IPS DF 6.9 (cell line): Measurements from ENCODE around the gene SLAMF9.

ENCODE experiments used
- DNase-seq: peaks from one replicate; pipeline ENCODE4 v3.0.0-alpha.2; 2013; ENCODE audit warnings: low read depth, low spot score
- H3K27ac ChIP-seq: one replicate; pipeline ENCODE4 v1.5.1; 2013; ENCODE audit warnings: low read length, control low read depth
- H3K27me3 ChIP-seq: 2 replicates; pipeline ENCODE4 v1.6.1; 2013; ENCODE audit warnings: mild to moderate bottlenecking, low read length; ENCODE audit not compliant: control insufficient read depth, insufficient read depth
- H3K36me3 ChIP-seq: 2 replicates; pipeline ENCODE4 v1.6.1; 2013; ENCODE audit warnings: low read length; ENCODE audit not compliant: control insufficient read depth, insufficient read depth
- H3K4me1 ChIP-seq: 2 replicates; pipeline ENCODE4 v1.6.1; 2013; ENCODE audit warnings: low read length; ENCODE audit not compliant: control insufficient read depth, insufficient read depth
- H3K4me3 ChIP-seq: 2 replicates; pipeline ENCODE4 v1.5.1; 2013; ENCODE audit warnings: mild to moderate bottlenecking, low read length
- H3K9me3 ChIP-seq: 2 replicates; pipeline ENCODE4 v1.6.1; 2013; ENCODE audit warnings: low read length, inconsistent platforms; ENCODE audit not compliant: control insufficient read depth, insufficient read depth
- WGBS: extraction: QIAGEN DNeasy Blood & Tissue Kit; methylation state at CpG from one replicate; pipeline ENCODE4 v1.1.7; 2013; ENCODE audit warnings: mixed read lengths, missing lambda C conversion rate; ENCODE audit not compliant: insufficient read length, insufficient coverage; 5-methylcytosine and 5-hydroxymethylcytosine counted together

SLAMF9 gene

DNA sequence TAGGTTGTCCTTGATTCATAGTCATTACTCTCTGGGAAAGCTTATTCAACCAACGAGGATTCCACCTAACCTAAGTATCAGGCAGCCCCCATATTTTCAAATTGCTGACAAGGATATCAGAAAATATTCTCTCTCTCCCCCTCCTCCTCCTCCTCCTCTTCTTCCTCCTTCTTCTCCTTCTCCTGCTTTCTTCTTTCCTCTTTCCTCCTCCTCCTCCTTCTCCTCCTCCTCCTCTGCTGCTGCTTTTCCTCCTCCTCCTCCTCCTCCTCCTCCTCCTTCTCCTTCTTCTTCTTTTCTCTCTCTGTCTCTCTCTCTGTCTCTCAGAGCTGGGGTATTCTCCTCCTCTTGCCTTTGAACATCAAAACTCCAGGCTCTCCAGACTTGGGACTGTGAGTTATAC lies 6.1 kb downstream of the SLAMF9 start:
- H3K27ac ChIP-seq, result no peak overlapping the region
- no CpG with 5 or more reads among the region's 1 CpG for WGBS
- DNase-seq, result no peak
- H3K27me3 ChIP-seq, result no peaks in the 10 kb centered on the region
- H3K4me1 ChIP-seq, result peaks cover 5% of the 10 kb centered on the region
- H3K9me3 ChIP-seq, result no peaks in the 10 kb centered on the region
- no peaks in the 10 kb centered on the region for H3K36me3 ChIP-seq
- no peak overlapping the region for H3K4me3 ChIP-seq

DNA sequence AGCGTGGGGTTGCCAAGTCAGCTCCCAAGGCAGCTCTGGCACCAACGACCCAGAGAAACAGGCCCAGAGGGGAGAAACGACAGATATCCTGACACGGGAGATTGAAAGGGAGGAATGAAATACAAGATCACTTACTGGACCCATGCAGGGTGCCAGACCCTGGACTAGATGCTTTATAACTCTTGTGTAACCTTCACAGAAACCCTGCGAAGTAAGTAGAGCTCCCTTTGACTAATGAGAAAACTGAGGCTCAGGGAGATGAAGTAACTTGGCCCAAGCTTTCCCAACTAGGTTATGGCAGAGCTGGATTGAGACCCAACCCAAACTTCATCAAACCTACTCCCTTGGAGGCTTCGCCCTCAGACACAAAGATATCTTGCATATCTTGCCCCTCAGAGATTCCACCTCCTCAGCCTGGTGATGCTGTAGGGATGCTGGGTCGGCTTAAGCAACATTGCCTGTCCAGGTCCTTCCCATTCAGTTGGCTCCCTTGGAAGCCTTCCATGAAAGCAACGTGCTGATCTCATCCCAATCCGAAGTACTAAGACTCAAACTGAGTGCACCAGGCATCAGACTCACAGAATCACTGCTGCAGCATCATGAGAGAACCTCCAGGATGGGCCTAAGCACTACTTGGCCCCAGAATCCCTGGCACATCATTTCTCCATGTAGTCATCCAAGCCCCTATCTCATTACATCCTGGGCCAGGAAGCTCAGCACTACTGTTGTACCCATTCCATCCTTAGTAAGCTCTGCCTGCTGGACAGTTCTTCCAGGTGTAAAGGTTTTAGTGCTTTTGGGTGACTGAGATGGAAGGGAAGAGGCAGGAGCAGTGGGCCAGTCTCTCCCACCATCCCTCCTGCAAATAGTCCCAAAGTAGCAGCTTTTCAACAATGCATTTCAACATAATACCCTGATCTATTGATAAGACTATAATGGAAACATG lies 7.5 kb downstream of the SLAMF9 start:
- no peak for DNase-seq
- no peaks in the 10 kb centered on the region for H3K9me3 ChIP-seq
- H3K27me3 ChIP-seq, result no peaks in the 10 kb centered on the region
- peak overlapping the region; percentile 66; the same call in 1 of the 2 replicates for H3K4me3 ChIP-seq
- peaks cover 5% of the 10 kb centered on the region for H3K4me1 ChIP-seq
- WGBS, result no CpG with 5 or more reads among the region's 9 CpGs
- no peak overlapping the region for H3K27ac ChIP-seq
- no peaks in the 10 kb centered on the region for H3K36me3 ChIP-seq

DNA sequence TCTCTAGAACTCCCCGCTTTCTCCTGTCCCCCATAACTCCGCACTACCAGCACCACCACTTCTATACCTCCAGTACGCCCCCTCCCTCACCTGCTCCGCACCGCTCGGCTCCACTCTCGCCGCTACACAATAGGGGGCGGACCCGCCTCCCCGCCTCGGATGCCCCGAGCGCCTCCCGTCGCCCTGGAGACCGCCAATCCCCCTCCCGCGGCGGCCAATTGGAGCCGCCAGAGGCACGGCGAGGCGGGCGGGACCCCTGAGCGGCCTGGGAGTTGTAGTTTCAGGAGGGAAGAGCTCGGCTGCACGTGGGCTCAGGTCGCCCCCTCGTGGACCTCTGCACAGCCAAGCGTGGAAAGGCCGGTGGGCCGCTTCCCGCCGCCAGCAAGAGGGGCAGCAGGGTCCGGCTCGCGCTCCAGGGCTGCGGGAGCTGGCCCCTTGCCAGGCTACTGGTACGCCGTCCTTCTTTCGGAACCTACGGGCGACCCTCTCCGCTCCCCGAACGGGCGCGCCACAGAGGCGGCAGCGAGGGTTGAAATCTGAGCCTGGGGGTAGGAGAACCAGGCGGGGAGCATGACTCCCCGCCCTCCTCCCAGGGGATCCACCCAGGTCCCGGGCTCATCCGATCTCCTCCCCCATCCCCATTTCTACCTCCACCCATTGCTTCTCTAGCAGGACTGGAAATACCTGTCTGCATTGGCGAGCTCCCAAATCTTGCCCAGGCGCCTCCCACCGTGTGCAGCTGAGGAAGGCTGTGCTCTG lies 8.4 kb downstream of the SLAMF9 start, which contains the start of gene IGSF9:
TSS of gene IGSF9 (minus strand) at position 131 of the 759 bp plus-strand sequence. CDS start 2,159 bp downstream, outside the sequence.
- peak; percentile 86 for DNase-seq
- Histone ChIP-seq H3K4me1 (peaks cover 5% of the 10 kb centered on the region), H3K4me3 (peak within 1 kb of the TSS; percentile 72; the same call in 1 of the 2 replicates), H3K36me3 (no peaks in the 10 kb centered on the region), H3K27me3 (no peaks in the 10 kb centered on the region), H3K27ac (no peak within 1 kb of the TSS), H3K9me3 (no peaks in the 10 kb centered on the region)
- WGBS, result no CpG with 5 or more reads among the region's 58 CpGs

DNA sequence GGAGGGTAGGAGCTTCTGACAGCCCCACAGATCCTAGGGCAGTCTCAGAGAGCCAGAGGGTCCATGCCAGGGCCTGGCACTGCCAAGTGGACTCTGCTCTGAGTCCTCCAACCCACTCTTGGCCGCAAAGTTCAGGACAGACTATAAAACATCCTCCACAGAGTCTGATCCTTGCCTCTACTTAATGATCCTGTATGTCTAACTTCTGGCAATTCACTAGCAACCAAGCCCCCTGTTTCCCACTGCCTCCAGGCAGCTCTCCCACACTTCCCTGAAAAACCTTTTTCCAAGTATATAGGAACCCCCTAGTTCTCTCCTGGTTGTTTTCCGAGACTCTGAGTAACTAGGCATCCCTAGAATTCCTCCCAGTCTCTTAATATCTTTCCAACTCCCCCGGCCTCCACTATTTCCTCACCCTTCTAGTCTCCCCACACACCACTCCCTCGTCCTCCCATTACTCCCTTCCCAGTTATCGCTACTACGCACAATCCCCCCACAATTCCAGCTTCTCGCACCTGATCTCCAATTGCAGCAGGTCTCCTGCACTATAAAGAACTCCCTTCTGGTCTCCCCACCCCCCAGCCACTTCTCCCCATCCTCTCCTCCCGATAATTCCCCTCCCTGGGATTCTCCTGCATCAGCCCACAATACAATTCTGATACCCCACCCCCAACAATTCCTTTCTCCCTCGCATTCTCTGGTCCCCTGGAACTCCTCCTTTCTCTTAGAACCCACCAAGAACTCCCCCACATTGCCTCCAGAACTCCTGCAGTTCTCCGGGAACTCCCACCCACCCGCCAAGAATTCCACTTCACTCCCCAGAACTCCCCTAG lies 9.2 kb downstream of the SLAMF9 start:
- 0 out of 2 replicates have a peak, but pooled peaks cover 2% of the 10 kb centered on the region for H3K36me3 ChIP-seq
- no peak for DNase-seq
- no CpG with 5 or more reads among the region's 11 CpGs for WGBS
- peaks cover 5% of the 10 kb centered on the region for H3K4me1 ChIP-seq
- H3K27ac ChIP-seq, result no peak overlapping the region
- H3K27me3 ChIP-seq, result no peaks in the 10 kb centered on the region
- no peaks in the 10 kb centered on the region for H3K9me3 ChIP-seq
- H3K4me3 ChIP-seq, result peak overlapping the region; percentile 72; the same call in 1 of the 2 replicates

DNA sequence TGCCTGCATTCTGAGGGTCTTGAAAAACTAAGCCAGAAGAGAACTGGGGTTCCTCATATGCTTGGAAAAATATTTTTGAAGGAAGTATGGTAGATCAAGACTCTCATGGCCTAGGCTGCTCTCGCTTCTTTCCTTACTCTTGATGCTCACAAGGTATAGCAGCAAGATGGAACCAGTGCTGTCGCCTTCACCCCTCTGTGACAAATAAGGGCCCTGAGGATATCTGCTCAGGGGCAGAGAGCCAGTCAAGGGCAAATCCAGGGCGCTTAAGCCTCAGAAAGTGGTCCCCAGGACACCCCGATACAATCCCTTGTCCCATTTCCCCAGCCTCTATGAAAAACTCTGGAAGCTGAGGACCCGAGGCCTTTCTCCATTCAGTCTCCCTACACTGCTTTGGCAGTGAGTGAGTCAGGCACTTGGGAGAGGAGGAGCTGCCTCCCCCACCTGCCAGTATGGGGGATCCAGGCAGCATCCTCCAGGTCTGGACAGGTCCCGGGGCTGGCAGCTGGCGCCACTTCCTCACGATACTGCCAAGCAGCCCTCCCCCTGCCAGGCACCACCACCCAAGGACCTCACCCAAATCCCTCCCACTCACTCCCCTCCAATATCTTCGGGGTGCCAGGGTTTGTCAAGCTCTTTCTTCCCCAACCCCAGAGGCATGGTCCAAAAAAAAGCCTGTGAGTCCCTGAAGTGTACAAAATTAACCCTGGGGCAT lies 10.0 kb downstream of the SLAMF9 start:
- Histone ChIP-seq H3K27me3 (no peaks in the 10 kb centered on the region), H3K36me3 (0 out of 2 replicates have a peak, but pooled peaks cover 2% of the 10 kb centered on the region), H3K4me3 (no peak overlapping the region), H3K9me3 (no peaks in the 10 kb centered on the region), H3K27ac (no peak overlapping the region), H3K4me1 (peaks cover 5% of the 10 kb centered on the region)
- no CpG with 5 or more reads among the region's 9 CpGs for WGBS
- DNase-seq, result no peak

DNA sequence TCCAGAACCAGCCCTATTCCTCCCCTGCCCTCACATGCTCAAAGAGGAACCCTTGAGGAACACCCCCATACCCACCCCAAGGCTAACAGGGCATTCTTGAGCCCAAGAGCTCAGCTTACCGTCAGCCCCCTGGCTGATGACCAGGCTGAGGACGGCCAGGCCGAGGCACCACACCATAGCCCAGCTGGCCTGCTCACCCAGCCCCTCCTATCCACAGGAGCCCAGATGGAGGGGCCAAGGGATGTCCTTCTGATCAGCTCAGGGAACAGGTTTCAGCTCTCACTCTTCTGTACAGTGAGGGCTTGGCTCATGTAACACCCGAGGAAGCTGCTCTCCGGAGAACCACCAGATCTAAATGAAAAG lies 10.8 kb downstream of the SLAMF9 start:
- Histone ChIP-seq H3K27me3 (no peaks in the 10 kb centered on the region), H3K4me3 (no peak overlapping the region), H3K9me3 (no peaks in the 10 kb centered on the region), H3K36me3 (0 out of 2 replicates have a peak, but pooled peaks cover 2% of the 10 kb centered on the region), H3K27ac (no peak overlapping the region), H3K4me1 (peaks cover 5% of the 10 kb centered on the region)
- no peak for DNase-seq
- no CpG with 5 or more reads among the region's 5 CpGs for whole genome bisulfite sequencing

DNA sequence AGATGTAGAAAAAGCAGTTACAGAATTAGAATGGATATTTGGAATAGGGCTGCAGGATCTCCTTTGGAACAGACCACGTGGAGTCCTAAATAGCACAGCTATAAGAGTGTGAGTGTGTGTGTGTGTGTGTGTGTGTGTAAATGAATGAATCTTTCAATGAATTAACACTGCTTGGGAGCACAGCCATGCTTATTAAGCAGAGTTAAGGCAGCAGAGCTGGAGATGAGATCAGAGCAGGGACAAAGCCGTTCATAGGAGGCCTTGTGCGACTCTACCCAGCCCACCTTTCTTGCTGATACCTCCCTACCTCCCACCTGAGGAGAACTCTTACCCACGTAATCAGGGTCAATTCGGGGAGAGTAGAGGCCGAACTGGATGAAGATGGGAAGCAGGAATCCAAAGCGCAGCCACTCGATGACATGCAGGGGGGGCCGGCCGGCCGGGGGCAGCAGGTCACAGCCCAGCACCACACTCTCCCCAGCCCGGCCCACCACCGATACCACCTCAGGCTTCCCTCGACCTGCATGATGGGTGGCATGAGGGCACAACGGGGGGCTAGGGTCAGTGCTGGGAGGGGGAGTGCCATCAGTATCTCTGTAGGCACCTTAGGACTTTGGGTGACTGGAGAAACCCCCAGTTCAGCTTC lies 11.3 kb downstream of the SLAMF9 start:
- DNase-seq, result no peak
- 0 out of 2 replicates have a peak, but pooled peaks cover 2% of the 10 kb centered on the region for H3K36me3 ChIP-seq
- peaks cover 7% of the 10 kb centered on the region for H3K4me1 ChIP-seq
- H3K27me3 ChIP-seq, result no peaks in the 10 kb centered on the region
- no CpG with 5 or more reads among the region's 15 CpGs for WGBS
- no peak overlapping the region for H3K4me3 ChIP-seq
- no peaks in the 10 kb centered on the region for H3K9me3 ChIP-seq
- no peak overlapping the region for H3K27ac ChIP-seq

DNA sequence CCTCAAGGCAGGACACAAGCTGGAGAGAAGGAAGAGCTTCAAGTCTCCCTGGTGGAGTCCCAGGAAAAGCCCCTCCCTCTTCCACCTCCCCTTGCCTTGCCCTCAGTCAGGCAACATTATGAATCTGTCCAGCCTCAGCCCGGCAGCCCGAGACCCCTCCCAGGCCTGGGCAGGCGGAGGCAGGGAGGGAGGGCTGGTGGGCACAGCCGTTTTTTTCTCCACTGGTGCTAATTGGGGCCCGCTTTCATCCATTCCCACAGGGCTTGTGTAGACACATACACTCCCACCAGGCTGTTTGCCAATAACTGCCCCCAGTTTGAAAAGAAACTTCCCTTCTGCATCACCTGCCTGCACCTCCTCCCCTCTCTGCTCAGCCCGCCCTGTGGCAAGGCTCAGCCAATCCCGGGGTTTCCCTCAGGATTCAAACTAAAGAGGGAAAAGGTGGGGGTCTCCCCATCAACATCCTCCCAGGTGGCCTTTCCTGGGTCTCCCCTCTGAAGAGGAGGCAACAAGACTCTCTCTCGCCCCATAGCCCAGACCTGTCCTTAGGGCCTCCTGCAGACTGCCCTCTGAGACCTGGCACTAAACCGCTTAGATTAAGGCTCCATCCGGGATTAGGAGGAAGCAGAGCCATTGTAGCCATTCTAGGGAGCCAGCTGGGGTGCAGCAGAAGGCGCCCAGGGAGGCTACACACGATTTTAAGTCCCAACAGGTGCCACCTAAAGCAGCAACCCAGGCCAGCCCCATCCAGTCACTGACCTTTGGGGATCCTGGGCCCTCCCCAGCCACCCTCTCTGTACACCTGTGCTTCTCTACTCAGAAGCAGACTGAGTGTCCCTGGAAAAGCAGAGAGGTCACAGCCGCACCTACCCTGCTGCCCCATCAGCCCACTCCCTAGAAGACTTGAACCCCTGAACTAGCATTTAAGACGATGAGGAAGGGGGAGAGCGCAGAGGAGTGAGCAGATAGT lies 12.2 kb downstream of the SLAMF9 start:
- H3K27me3 ChIP-seq, result no peaks in the 10 kb centered on the region
- H3K27ac ChIP-seq, result no peak overlapping the region
- no peak overlapping the region for H3K4me3 ChIP-seq
- no peak for DNase-seq
- no CpG with 5 or more reads among the region's 15 CpGs for WGBS
- 0 out of 2 replicates have a peak, but pooled peaks cover 2% of the 10 kb centered on the region for H3K36me3 ChIP-seq
- H3K4me1 ChIP-seq, result peaks cover 8% of the 10 kb centered on the region
- no peaks in the 10 kb centered on the region for H3K9me3 ChIP-seq
